Measurements from ENCODE around the gene USP35.

Gene USP35

GRCh38 chr11:78196661-78197091 lies 8.0 kb downstream of the USP35 start:
- DNase-seq (ENCODE audit: low read depth) = no peak

- no peak for DNase-seq (ENCODE audit: low read depth)
These were observed 9.1 kb downstream of the USP35 start for GRCh38 chr11:78197816-78198215.

- no peak for DNase-seq (ENCODE audit: low read depth)
These were observed 10.4 kb downstream of the USP35 start for GRCh38 chr11:78199015-78199652.

GRCh38 chr11:78199653-78200015 lies 10.9 kb downstream of the USP35 start:
- no peak for DNase-seq (ENCODE audit: low read depth)

GRCh38 chr11:78200061-78200460 lies 11.3 kb downstream of the USP35 start:
- DNase-seq (ENCODE audit: low read depth) = no peak

GRCh38 chr11:78200553-78200952 lies 11.8 kb downstream of the USP35 start:
- no peak for DNase-seq (ENCODE audit: low read depth)

GRCh38 chr11:78201096-78201818 lies 12.5 kb downstream of the USP35 start:
- no peak for DNase-seq (ENCODE audit: low read depth)

- no peak for DNase-seq (ENCODE audit: low read depth)
These were observed 14.0 kb downstream of the USP35 start for GRCh38 chr11:78202733-78203167.

GRCh38 chr11:78203184-78203583 lies 14.5 kb downstream of the USP35 start:
- no peak for DNase-seq (ENCODE audit: low read depth)

- DNase-seq (ENCODE audit: low read depth) = no peak
These were observed 16.5 kb downstream of the USP35 start for GRCh38 chr11:78205256-78205655.

- no peak for DNase-seq (ENCODE audit: low read depth)
These were observed 17.0 kb downstream of the USP35 start for GRCh38 chr11:78205691-78206090.

GRCh38 chr11:78207532-78208256 lies 19.0 kb downstream of the USP35 start:
- no peak for DNase-seq (ENCODE audit: low read depth)

- DNase-seq (ENCODE audit: low read depth) = no peak
These were observed 19.8 kb downstream of the USP35 start for GRCh38 chr11:78208257-78209165.

- DNase-seq (ENCODE audit: low read depth) = no peak
These were observed 20.8 kb downstream of the USP35 start for GRCh38 chr11:78209478-78209877.

GRCh38 chr11:78210000-78210608 lies 21.4 kb downstream of the USP35 start:
- DNase-seq (ENCODE audit: low read depth) = no peak

GRCh38 chr11:78211565-78211964 lies 22.8 kb downstream of the USP35 start:
- DNase-seq (ENCODE audit: low read depth) = no peak

- no peak for DNase-seq (ENCODE audit: low read depth)
These were observed 24.1 kb downstream of the USP35 start for GRCh38 chr11:78212586-78213371.

- no peak for DNase-seq (ENCODE audit: low read depth)
These were observed 25.0 kb downstream of the USP35 start for GRCh38 chr11:78213526-78214330.

GRCh38 chr11:78214331-78215194 lies 25.8 kb downstream of the USP35 start:
- no peak for DNase-seq (ENCODE audit: low read depth)

All from non-pigmented ciliary epithelial cell (primary cell).